HCT116 (cell line): Measurements from ENCODE around the gene ARHGAP10. TPM values are rescaled to one million over a fixed set of nuclear protein-coding genes. Genes with fewer than 3 reads are reported as not detected.

Experiments
- ATAC-seq: fragments of 200-7000 bp; cut with Tn5 transposase; 2 replicates; pipeline ENCODE4 v1.9.1; 2020; ENCODE audit warnings: mild to moderate bottlenecking, moderate library complexity
- BruUV-seq: library from RNA; stranded (reverse); fragments of 400-500 nt; replicated peaks from 2 replicates; lab custom pipeline; 2021; lab: Mats Ljungman, UMichigan
- CTCF ChIA-PET: fragments of 300-600 bp; sonication (Branson Sonifier 250); formaldehyde crosslinking; loops from one replicate; lab custom pipeline; 2021; ENCODE audit warnings: antibody characterized with exemption; lab: Charles Lee
- POLR2A ChIA-PET: fragments of 300-600, 350-600 bp; sonication (Branson Sonifier 250); formaldehyde crosslinking; loops from one replicate; lab custom pipeline; 2021; ENCODE audit warnings: antibody characterized with exemption; lab: Charles Lee
- RAD21 ChIA-PET, 2 experiments: fragments of 300-600 bp; sonication (Branson Sonifier 250); formaldehyde crosslinking; loops; one replicate each; lab custom pipeline; 2023; ENCODE audit warnings: low total read pairs in 2 of 2; ENCODE audit not compliant: uncharacterized antibody in 2 of 2, unreplicated experiment in 2 of 2, low non-redundant PET in 1 of 2; lab: Charles Lee
- DNase-seq: peaks from one replicate; pipeline ENCODE4 v3.0.0-alpha.2; 2010; ENCODE audit warnings: low read depth, low spot score
- H2AFZ ChIP-seq: fragments of 200-600 bp; shearing (Covaris generic), sonication (generic); 2 replicates; pipeline ENCODE4 v1.6.1; 2017; ENCODE audit warnings: low read depth, mixed run types, mixed read lengths, antibody characterized with exemption, low read length; ENCODE audit not compliant: poor library complexity, severe bottlenecking
- H3K27ac ChIP-seq: 2 replicates; pipeline ENCODE4 v1.5.1; 2012; ENCODE audit warnings: low read depth, low read length
- H3K27me3 ChIP-seq: fragments of 200-600 bp; sonication (generic); 2 replicates; pipeline ENCODE4 v1.6.1; 2016; ENCODE audit warnings: mixed run types, low read length, mixed read lengths; ENCODE audit not compliant: insufficient read depth
- H3K36me3 ChIP-seq, 2 experiments: fragments of 200-500 bp in 1 of 2; fragments of 200-600 bp in 1 of 2; sonication (Bioruptor generic) in 1 of 2; sonication (generic) in 1 of 2; 2 replicates each; pipeline versions ENCODE4 v1.5.1 to v1.6.1; 2014 to 2016; ENCODE audit warnings: low read length in 2 of 2, inconsistent platforms in 1 of 2, mixed read lengths in 1 of 2, mixed run types in 1 of 2; ENCODE audit not compliant: insufficient read depth in 2 of 2, control insufficient read depth in 1 of 2
- H3K4me1 ChIP-seq, 2 experiments: fragments of 200-600 bp in 1 of 2; sonication (generic) in 1 of 2; 2 replicates each; pipeline versions ENCODE4 v1.5.1 to v1.6.1; 2012 to 2017; ENCODE audit warnings: low read length in 2 of 2, inconsistent platforms in 1 of 2, mild to moderate bottlenecking in 1 of 2, mixed read lengths in 1 of 2, mixed run types in 1 of 2, moderate library complexity in 1 of 2; ENCODE audit not compliant: insufficient read depth in 2 of 2, control insufficient read depth in 1 of 2
- H3K4me2 ChIP-seq: fragments of 200-600 bp; sonication (generic); 2 replicates; pipeline ENCODE4 v1.6.1; 2017; ENCODE audit warnings: mixed run types, low read length, mixed read lengths
- H3K4me3 ChIP-seq, 2 experiments: fragments of 200-600 bp in 1 of 2; sonication (generic) in 1 of 2; replicated peaks in 1 of 2; 2 replicates each; pipeline ENCODE4 v1.5.1; 2011 to 2016; ENCODE audit warnings: low read length in 2 of 2, control low read depth in 1 of 2, low read depth in 1 of 2, mild to moderate bottlenecking in 1 of 2, mixed read lengths in 1 of 2, mixed run types in 1 of 2
- H3K79me2 ChIP-seq: fragments of 200-600 bp; sonication (generic); 2 replicates; pipeline ENCODE4 v1.6.1; 2017; ENCODE audit warnings: mild to moderate bottlenecking, mixed run types, low read length, moderate library complexity, mixed read lengths; ENCODE audit not compliant: insufficient read depth
- H3K9ac ChIP-seq: fragments of 200-600 bp; sonication (generic); 2 replicates; pipeline ENCODE4 v1.6.1; 2016; ENCODE audit warnings: low read length, mixed read lengths
- H3K9me2 ChIP-seq: fragments of 200-600 bp; sonication (generic), shearing (Covaris generic); 2 replicates; pipeline ENCODE4 v1.6.1; 2017; ENCODE audit warnings: mixed run types, mild to moderate bottlenecking, moderate library complexity; ENCODE audit not compliant: insufficient read depth
- H3K9me3 ChIP-seq, 2 experiments: fragments of 200-500 bp in 1 of 2; fragments of 200-600 bp in 1 of 2; sonication (Bioruptor generic) in 1 of 2; sonication (generic) in 1 of 2; 2 replicates each; pipeline ENCODE4 v1.6.1; 2014 to 2017; ENCODE audit warnings: low read length in 2 of 2, mixed read lengths in 2 of 2, inconsistent platforms in 1 of 2, low read depth in 1 of 2, mild to moderate bottlenecking in 1 of 2, mixed run types in 1 of 2, moderate library complexity in 1 of 2; ENCODE audit not compliant: control insufficient read depth in 1 of 2, insufficient read depth in 1 of 2
- H4K20me1 ChIP-seq: fragments of 200-600 bp; sonication (generic), shearing (Covaris generic); 2 replicates; pipeline ENCODE4 v1.6.1; 2017; ENCODE audit warnings: mixed run types, mild to moderate bottlenecking, moderate library complexity; ENCODE audit not compliant: insufficient read depth
- ATF3 ChIP-seq: IDR thresholded peaks from 2 replicates; pipeline ENCODE4 v1.6.1; 2012
- EGR1 ChIP-seq: IDR thresholded peaks from 2 replicates; pipeline ENCODE4 v1.6.1; 2012; ENCODE audit warnings: low read depth
- ELF1 ChIP-seq: IDR thresholded peaks from 2 replicates; pipeline ENCODE4 v1.6.1; 2012; ENCODE audit warnings: low read depth, borderline replicate concordance
- EZH2phosphoT487 ChIP-seq: fragments of 200-600 bp; IDR thresholded peaks from 2 replicates; pipeline ENCODE4 v1.6.1; 2018; ENCODE audit warnings: antibody characterized with exemption, borderline replicate concordance
- FOSL1 ChIP-seq: IDR thresholded peaks from 2 replicates; pipeline ENCODE4 v1.6.1; 2012; ENCODE audit warnings: low read depth
- MAX ChIP-seq: IDR thresholded peaks from 2 replicates; pipeline ENCODE4 v1.6.1; 2012
- POLR2A ChIP-seq: IDR thresholded peaks from 2 replicates; pipeline ENCODE4 v1.7.0; 2011; ENCODE audit warnings: borderline replicate concordance; ENCODE audit not compliant: insufficient read depth, insufficient read length; ENCODE audit errors: extremely low read depth
- SIN3A ChIP-seq: IDR thresholded peaks from 2 replicates; pipeline ENCODE4 v1.6.1; 2012; ENCODE audit warnings: low read depth
- TCF7L2 ChIP-seq: IDR thresholded peaks from 2 replicates; pipeline ENCODE4 v1.7.0; 2011; ENCODE audit warnings: borderline replicate concordance, inconsistent platforms; ENCODE audit not compliant: insufficient read depth, insufficient read length; ENCODE audit errors: extremely low read depth
- YY1 ChIP-seq: IDR thresholded peaks from 2 replicates; pipeline ENCODE4 v1.6.1; 2011; ENCODE audit warnings: low read length, low read depth, moderate library complexity, mild to moderate bottlenecking; ENCODE audit not compliant: insufficient replicate concordance; ENCODE audit errors: extremely low read depth
- ZBTB33 ChIP-seq: IDR thresholded peaks from 2 replicates; pipeline ENCODE4 v1.6.1; 2011; ENCODE audit warnings: mild to moderate bottlenecking, low read length, moderate library complexity; ENCODE audit not compliant: insufficient replicate concordance; ENCODE audit errors: extremely low read depth
- ZFX ChIP-seq: fragments of 450-650 bp; IDR thresholded peaks from 2 replicates; pipeline ENCODE4 v1.6.1; 2017
- intact Hi-C: fragments of 100-400 bp; cut with micrococcal nuclease; formaldehyde crosslinking; loops from 2 replicates; pipeline ENCODE4 v1.10.0; 2022
- total RNA-seq: library from RNA; stranded (reverse); gene quantifications from one replicate; pipeline ENCODE4 v1.2.1, GENCODE V29; 2021; ENCODE audit not compliant: unreplicated experiment
- TF ChIP-seq, protein P1 (sequence below): IDR thresholded peaks from 2 replicates; pipeline ENCODE4 v1.6.1; 2012; ENCODE audit warnings: low read depth

Gene ARHGAP10
- total RNA-seq, 1 experiment from 2014 or later = 24.7 TPM

GRCh38 chr4:148060264-148061140, 328.6 kb downstream of the ARHGAP10 start:
- CTCF ChIA-PET = no interaction called here
- Histone ChIP-seq H3K27ac (no peak overlapping the region), H3K4me1 (peaks cover 0 to 10% of the 10 kb centered on the region in 2 experiments; a peak in 2 of 4 replicates), H3K4me2 (no peak overlapping the region), H3K9me2 (no peaks in the 10 kb centered on the region), H4K20me1 (no peaks in the 10 kb centered on the region), H3K9ac (no peak overlapping the region), H3K9me3 (no peaks in the 10 kb centered on the region), H2AFZ (no peak overlapping the region), H3K79me2 (no peaks in the 10 kb centered on the region), H3K4me3 (no peak overlapping the region), H3K27me3 (no peaks in the 10 kb centered on the region), H3K36me3 (no peaks in the 10 kb centered on the region)
- POLR2A ChIA-PET = no interaction called here
- no peak for DNase-seq
- no peak for TF ChIP-seq FOSL1
- no peak for TF ChIP-seq MAX
- no peak for TF ChIP-seq ELF1
- TF ChIP-seq SIN3A = no peak
- TF ChIP-seq TCF7L2 = no peak
- TF ChIP-seq EZH2phosphoT487 = no peak
- TF ChIP-seq POLR2A = no peak
- TF ChIP-seq ZFX = no peak
- TF ChIP-seq YY1 = no peak
- no peak for TF ChIP-seq EGR1
- RAD21 ChIA-PET = no interaction called here
- intact Hi-C loops = no loop called here
- no peak for ATAC-seq
- no TSS peak for BruUV-seq

- Histone ChIP-seq H3K27ac (no peak overlapping the region), H3K36me3 (no peaks in the 10 kb centered on the region), H3K9me3 (no peaks in the 10 kb centered on the region), H3K4me3 (no peak overlapping the region), H3K79me2 (no peaks in the 10 kb centered on the region), H4K20me1 (no peaks in the 10 kb centered on the region), H2AFZ (no peak overlapping the region), H3K9me2 (no peaks in the 10 kb centered on the region), H3K4me1 (peaks cover 0 to 9% of the 10 kb centered on the region in 2 experiments; a peak in 2 of 4 replicates), H3K27me3 (no peaks in the 10 kb centered on the region), H3K9ac (no peak overlapping the region), H3K4me2 (no peak overlapping the region)
- no peak for DNase-seq
- intact Hi-C loops = no loop called here
- RAD21 ChIA-PET = no interaction called here
- CTCF ChIA-PET = no interaction called here
- no TSS peak for BruUV-seq
- ATAC-seq = no peak
- POLR2A ChIA-PET = no interaction called here
- TF ChIP-seq FOSL1 = no peak
- no peak for TF ChIP-seq ATF3
- TF ChIP-seq ZBTB33 = no peak
- no peak for TF ChIP-seq MAX
- TF ChIP-seq, protein P1, sequence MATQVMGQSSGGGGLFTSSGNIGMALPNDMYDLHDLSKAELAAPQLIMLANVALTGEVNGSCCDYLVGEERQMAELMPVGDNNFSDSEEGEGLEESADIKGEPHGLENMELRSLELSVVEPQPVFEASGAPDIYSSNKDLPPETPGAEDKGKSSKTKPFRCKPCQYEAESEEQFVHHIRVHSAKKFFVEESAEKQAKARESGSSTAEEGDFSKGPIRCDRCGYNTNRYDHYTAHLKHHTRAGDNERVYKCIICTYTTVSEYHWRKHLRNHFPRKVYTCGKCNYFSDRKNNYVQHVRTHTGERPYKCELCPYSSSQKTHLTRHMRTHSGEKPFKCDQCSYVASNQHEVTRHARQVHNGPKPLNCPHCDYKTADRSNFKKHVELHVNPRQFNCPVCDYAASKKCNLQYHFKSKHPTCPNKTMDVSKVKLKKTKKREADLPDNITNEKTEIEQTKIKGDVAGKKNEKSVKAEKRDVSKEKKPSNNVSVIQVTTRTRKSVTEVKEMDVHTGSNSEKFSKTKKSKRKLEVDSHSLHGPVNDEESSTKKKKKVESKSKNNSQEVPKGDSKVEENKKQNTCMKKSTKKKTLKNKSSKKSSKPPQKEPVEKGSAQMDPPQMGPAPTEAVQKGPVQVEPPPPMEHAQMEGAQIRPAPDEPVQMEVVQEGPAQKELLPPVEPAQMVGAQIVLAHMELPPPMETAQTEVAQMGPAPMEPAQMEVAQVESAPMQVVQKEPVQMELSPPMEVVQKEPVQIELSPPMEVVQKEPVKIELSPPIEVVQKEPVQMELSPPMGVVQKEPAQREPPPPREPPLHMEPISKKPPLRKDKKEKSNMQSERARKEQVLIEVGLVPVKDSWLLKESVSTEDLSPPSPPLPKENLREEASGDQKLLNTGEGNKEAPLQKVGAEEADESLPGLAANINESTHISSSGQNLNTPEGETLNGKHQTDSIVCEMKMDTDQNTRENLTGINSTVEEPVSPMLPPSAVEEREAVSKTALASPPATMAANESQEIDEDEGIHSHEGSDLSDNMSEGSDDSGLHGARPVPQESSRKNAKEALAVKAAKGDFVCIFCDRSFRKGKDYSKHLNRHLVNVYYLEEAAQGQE = no peak
These were observed 329.2 kb downstream of the ARHGAP10 start for GRCh38 chr4:148061141-148061481.
